Right ventricle myocardium superior (tissue), 1 donor: ENCODE data around the gene CYSTM1. TPM values are rescaled to one million over a fixed set of nuclear protein-coding genes. Genes with fewer than 3 reads are reported as not detected.
A peak's percentile ranks its signal among the peaks of the same experiment; 100 is the strongest.

Experiments used
- ATAC-seq: fragments of 200-7000 bp; cut with Tn5 transposase; one replicate; pipeline ENCODE4 v1.9.1; 2020; ENCODE audit warnings: mild to moderate bottlenecking; ENCODE audit not compliant: poor library complexity
- DNase-seq: peaks from one replicate; pipeline ENCODE4 v3.0.0-alpha.2; 2020
- intact Hi-C: fragments of 100-400 bp; cut with DNase I; formaldehyde crosslinking; loops from one replicate; pipeline ENCODE4 v1.11.2; 2022
- long read RNA-seq: library from polyadenylated mRNA; unstranded; transcript quantifications from one replicate; pipeline ENCODE4 v2.0.0, GENCODE V29; 2021
- total RNA-seq: library from RNA; stranded (reverse); fragmentation: NEBNext Ultra II Directional; extraction: Animal tissue kit (Norgen Biotek cat#: 25700); gene quantifications from one replicate; pipeline ENCODE4 v1.2.1, GENCODE V29; 2021
- donor health status: DM: no; HTN: yes; CAD: no; lungs with severe emphysema.

CYSTM1 gene
- 58.3 TPM for total RNA-seq
- long read RNA-seq, transcript CYSTM1-201 (3 exons, 1,336 nt), result major isoform, 80 of 92 reads
- long read RNA-seq, partial matches to known transcripts, result 6 of 92 reads
- long read RNA-seq, other reads (novel, unspliced or antisense), result 6 of 92 reads

DNA sequence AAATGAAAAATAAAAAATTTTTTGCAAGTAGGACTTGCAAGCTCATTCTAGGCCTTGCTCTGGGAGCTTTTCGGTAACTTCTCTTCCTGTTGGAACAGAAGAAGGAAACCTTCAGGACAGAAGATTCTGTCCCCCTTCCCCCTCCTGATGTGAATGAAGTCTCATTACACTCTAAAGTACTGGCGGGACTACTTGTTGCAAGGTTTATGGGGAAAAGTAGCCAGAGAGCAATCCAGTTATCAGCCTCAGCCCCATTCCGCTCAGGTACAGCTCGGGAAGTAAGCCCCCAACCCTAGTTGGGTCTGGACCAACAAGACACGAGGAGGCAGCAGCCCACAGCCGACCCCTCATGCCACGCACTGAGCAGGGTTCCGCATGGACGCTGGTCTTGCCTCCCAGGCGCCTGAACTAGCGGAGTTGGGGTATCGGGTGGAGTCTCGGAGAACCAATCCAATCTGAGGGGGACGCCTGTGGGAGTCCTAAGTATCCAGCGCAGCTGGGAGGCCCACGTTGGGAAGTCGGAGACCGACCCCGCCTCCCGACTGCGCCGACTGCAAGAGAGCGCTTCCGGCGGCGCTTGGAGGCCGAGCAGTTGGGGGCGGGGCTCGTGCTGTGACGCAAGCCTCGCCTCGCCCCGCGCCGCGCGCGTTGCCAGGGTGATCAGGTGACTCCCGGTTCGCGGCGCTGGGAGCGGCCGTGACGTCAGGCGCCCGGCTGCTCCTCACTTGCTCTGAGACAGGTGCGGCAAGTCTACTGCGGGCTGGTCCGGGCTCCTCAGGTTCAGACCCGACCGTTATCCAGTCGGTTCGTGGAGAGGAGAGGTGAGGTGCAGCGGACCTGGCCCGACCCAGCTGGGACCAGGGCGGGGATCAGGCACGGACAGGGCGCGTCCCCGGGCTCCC is at the start of gene CYSTM1:
Gene CYSTM1, plus strand, starts transcription at position 724 of the 902 bp plus-strand sequence. CDS start 19,278 bp downstream, outside the sequence.
- DNase-seq (peak; percentile 98), ATAC-seq (peak; percentile 96)
- intact Hi-C loops, result loop anchor here (5.0 kb wide), 2 partner anchors 68 to 173 kb away; partner anchors contain the start of gene HBEGF

DNA sequence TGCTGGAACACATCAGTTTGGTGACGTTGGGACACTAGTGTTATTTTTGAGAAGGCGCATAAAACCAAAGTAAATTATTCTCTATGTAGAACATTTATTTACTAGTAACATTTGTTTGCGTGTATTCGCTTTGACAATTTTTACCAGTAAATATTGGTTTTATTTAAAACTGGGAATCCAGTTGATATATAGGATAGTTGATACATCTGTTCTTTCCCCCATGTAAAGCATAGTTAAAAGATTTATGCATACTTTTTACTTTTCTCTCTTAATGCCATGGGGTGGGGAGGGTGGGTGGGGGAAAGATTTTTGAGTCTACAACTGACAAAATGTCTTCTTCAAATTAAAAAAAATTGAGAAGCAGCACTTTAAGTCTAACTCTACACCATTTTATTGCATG is 49.4 kb upstream of the CYSTM1 start, which contains the start of gene IGIP:
Gene IGIP, plus strand, starts transcription at position 301 of the 400 bp plus-strand sequence. CDS start 2,540 bp downstream, outside the sequence.
- DNase-seq (no peak), ATAC-seq (no peak)
- intact Hi-C loops, result no loop called here

DNA sequence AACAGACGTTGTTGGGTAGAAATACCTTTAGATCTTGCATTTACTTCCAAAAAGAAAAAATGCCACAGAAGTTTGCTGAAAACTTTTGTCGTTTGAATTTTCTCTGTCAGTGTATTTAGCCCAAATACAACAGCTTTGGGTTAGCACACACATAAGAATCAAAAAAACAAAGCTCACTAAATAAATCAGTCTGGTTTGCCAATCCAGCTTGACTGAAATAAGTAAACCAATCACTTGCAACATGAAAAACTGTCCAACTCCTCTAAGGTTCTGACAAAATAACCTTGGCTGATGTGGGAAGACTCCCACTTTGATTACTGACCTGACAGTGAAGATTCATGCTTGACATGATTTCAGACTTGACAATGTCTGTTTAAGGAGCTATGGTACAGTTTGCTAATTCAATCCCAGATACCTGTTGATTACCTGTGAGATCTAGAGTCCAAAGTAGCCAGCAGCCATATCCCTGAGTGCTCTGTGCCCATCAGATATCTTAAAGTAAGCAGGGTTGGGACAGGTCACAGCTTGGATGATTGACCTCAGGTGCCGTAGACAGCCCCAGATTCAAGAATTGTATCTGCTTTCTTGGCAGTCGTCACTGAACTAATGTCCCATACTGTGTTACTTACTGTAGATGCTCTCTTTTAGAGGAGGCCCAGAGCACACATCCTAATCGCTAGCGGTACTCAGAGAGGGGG is 48.5 kb upstream of the CYSTM1 start:
- intact Hi-C loops, result no loop called here
- no peak for DNase-seq
- ATAC-seq, result no peak

- no peak for DNase-seq
- ATAC-seq, result no peak
- intact Hi-C loops, result no loop called here
Measured at GRCh38 chr5:140128376-140128775, 46.6 kb upstream of the CYSTM1 start.

DNA sequence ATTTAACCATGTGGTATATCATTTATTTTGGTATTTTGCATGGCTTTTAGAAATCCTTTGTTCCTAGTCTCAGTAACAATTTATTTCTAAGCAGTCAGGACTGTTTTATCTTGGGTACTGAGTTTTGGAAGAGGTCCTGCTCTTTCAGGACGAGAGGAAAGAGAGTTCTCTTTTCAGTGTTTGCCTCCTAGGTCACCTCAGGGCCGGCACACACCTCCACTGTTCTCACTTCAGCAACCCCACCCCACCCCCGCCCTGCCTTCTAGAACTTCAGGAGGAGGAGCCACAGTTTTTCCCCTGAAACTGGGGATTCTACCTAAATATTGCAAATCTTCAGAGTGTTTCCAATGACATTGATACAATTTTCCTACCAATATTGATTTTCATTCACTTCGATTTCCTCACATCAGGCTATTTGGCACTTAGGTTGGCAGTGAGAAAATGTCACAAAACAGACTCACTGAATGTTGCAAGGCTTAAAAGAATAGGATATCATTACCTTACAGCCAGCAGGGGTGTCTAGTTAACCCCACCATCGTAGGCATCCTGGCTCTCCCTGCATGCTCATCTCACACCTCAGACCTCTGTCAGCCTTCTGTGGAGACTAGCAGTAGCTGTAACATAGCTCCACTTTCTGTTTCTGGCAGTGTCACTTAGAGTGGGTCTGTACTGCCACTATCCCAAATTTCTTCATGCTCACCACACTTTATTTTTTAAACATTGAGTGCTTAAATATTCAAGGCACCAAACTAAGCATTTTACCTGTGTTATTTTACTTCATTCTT is 43.8 kb upstream of the CYSTM1 start:
- intact Hi-C loops, result no loop called here
- no peak for DNase-seq
- ATAC-seq, result no peak

DNA sequence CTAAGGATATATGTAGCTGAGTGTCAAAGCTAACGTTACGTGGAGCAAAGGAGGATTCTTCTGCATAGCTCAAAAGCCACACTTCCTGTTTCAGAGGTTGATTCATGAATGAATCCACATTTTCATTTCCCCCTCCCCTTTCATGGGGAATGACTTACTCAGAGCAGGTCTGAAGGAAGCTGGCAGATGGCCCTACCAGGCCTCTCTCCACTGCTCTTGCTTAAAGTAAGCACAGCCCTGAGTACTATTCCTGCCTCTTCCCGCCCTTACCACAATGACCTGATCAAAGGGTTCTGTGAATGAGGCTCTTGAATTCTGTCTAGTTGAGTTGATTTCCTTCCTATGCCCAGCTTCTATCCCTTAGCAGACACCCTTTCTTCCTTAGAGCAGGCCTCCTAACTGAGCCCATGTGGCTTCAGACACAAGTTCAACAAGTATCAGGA is 43.0 kb upstream of the CYSTM1 start:
- intact Hi-C loops, result no loop called here
- DNase-seq (no peak), ATAC-seq (peak; percentile 68)

DNA sequence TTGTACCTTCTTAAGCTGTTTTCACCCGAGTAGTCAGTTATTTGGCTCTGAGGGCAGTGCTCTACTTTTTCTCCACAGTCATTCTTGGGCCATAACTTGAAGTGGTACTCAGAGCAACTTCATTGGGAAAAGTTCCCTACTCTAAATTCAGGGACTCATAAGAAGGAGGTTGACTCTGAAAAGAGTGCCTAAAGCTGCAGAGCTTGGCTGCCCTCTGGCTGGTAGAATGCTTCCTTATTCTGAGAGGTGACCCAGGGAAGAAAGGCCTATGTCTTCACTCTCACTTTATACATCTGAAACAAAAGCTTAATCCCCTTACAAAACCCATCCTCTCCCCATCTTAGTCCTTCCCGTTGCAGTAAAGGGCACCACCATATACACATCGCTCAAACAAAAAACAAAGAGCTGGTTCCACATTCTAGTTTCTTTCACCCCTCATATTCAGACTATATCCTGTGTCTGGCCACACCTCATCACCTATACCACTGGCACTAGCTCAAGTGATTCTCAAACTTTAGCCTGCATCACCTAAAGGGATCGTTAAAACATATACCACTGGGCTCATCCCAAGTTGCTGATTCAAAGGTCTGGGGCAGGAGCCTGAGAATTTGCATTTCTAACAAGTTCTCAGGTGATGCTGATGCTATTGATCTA is 41.3 kb upstream of the CYSTM1 start:
- intact Hi-C loops, result no loop called here
- no peak for ATAC-seq
- no peak for DNase-seq

DNA sequence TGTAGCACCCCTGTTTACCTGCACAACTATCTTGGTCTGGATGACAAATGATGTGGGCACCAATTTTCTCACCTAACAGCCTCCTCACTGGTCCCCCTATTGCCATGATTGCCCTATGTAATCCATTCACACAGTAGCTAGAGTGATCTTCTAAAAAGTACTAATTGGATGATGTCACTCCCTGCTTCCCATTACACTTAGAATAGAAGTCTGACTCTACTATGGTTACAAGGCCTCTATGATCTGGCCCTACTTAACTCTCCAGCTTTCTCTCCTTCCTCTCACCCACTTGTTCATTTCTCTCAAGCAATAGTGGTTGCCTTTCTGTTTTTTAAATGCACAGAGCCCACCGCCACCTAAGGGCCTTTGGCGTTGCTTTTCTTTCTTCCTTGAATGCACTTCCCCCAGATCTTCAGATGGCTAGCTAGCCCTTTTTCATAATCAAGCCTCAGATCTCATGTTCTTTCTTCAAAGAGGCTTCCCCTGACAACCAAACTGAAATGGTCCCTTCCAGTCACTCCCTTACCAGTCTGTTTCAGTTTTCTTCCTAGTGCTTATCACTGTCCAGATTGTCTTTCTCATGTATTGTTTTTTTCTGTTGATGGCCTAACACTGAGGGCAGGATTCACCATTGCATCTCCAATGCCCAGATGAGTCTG is 40.6 kb upstream of the CYSTM1 start:
- no peak for ATAC-seq
- intact Hi-C loops, result no loop called here
- DNase-seq, result no peak

DNA sequence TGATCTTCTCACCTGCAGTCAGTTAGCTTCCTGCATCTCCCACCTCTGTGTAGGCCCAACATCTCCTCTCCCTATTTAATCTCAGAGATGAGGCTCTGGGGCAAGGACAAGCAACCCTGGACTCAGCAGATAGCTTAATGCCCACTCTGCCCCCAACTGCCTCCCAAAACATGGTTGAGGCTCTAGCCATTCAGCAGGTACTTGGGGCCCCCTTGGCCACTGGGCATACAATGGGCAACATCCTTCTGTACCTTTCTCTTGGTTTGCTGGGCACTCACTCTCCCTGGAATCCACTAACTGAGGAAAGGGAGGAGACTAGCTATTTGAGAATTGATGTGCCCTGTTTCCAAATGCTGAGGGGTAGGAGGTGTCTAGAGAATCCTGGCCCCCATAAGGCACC is 39.9 kb upstream of the CYSTM1 start:
- intact Hi-C loops, result no loop called here
- ATAC-seq (no peak), DNase-seq (no peak)

- intact Hi-C loops, result no loop called here
- DNase-seq, result no peak
- ATAC-seq, result no peak
Measured at GRCh38 chr5:140136624-140137023, 38.4 kb upstream of the CYSTM1 start.

DNA sequence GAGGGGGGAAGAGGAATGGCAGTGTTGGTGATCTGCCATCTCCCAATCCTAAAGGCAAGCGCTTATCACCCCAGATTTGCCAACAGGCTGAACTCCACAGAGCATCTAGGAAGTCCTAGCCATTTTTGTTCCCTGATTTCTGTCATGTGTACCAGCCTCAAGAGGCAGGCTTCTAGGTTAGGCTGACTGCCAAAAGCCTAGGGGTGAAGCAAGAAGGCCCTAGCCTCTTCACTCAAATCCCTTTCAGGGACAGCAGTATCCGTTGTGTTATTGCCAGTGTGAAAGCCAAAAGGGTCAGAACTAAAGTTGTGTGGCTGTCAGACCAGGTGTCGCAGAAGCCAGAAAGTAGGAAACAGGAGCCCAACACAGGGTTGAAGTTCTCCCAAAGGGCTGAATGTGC is 34.6 kb upstream of the CYSTM1 start:
- peak; percentile 83 for ATAC-seq
- intact Hi-C loops, result loop anchor here (10.0 kb wide), 1 partner anchor 356 kb away; no protein-coding TSS in a partner anchor

GRCh38 chr5:140141241-140141640 is 33.7 kb upstream of the CYSTM1 start:
- no peak for ATAC-seq
- intact Hi-C loops, result loop anchor here (10.0 kb wide), 1 partner anchor 356 kb away; no protein-coding TSS in a partner anchor
- no peak for DNase-seq

More for the DNA sequence above, 34.6 kb upstream of the CYSTM1 start:
- no peak for DNase-seq

DNA sequence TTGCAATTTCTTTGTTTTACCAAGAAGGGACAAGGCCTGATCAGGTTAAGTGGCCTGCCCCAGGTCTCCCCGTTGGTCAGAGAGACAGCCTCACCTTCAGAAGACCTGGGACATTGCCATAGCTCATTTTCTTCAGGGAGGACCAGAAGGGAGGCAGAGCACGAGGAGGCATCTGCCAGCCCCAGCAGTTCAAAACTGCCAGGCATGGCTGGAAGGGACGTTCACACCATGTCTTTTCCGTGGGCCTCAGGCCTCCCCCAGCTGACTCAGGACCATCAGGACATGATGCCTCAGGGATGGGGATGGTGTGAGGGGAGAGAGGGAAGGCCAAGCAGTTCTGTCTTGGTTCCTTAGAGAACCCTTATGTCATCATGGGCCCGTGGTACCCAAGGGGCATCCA is 32.7 kb upstream of the CYSTM1 start:
- ATAC-seq (no peak), DNase-seq (no peak)
- intact Hi-C loops, result loop anchor here (10.0 kb wide), 1 partner anchor 357 kb away; no protein-coding TSS in a partner anchor

GRCh38 chr5:140142856-140143255 is 32.1 kb upstream of the CYSTM1 start:
- intact Hi-C loops, result loop anchor here (10.0 kb wide), 1 partner anchor 358 kb away; no protein-coding TSS in a partner anchor
- DNase-seq (no peak), ATAC-seq (no peak)

GRCh38 chr5:140143521-140144258 is 31.3 kb upstream of the CYSTM1 start:
- DNase-seq, result no peak
- ATAC-seq, result no peak
- intact Hi-C loops, result loop anchor here (10.0 kb wide), 1 partner anchor 359 kb away; no protein-coding TSS in a partner anchor

- intact Hi-C loops, result loop anchor here (10.0 kb wide), 1 partner anchor 360 kb away; no protein-coding TSS in a partner anchor
- ATAC-seq (no peak), DNase-seq (no peak)
Measured at GRCh38 chr5:140145256-140145655, 29.7 kb upstream of the CYSTM1 start.
